ENCODE data around the gene TOPBP1.

TOPBP1 gene

DNA sequence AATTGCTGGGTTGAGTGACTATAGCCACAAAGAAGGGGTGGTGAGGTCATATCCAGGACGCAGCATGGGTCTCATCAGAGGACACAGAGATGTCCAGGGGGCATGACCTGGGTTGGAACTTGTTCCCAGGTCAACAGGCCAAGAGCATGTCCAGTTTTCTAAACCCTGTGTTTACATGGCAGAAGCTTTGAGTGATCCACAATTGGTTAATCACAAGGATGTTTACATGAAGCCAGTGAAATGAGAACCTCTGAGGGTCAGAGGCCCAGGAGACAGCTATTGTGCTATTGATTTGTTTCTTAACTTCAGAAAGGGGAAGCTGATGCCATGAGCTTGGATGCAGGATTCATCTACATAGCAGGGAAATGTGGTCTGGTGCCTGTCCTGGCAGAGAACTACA lies 42.2 kb upstream of the TOPBP1 start:
- Histone ChIP-seq H3K36me3 (ENCODE audit: insufficient read depth) (no peaks in the 10 kb centered on the region), H3K4me3 (IDR thresholded peaks at IDR 0.05; ENCODE audit: insufficient read depth, low read depth, low read length) (no peak overlapping the region), H3K27me3 (ENCODE audit: insufficient read depth, low read depth) (no peaks in the 10 kb centered on the region), H2AFZ (ENCODE audit: low read depth) (no peak overlapping the region), H3K79me2 (ENCODE audit: insufficient read depth, low read depth) (no peaks in the 10 kb centered on the region), H3K4me2 (no peak overlapping the region), H3K27ac (no peak overlapping the region), H3K4me1 (ENCODE audit: low read depth, poor library complexity, severe bottlenecking) (no peaks in the 10 kb centered on the region), H3K9ac (no peak overlapping the region), H4K20me1 (ENCODE audit: insufficient read depth) (no peaks in the 10 kb centered on the region)
- TF ChIP-seq, protein P1, sequence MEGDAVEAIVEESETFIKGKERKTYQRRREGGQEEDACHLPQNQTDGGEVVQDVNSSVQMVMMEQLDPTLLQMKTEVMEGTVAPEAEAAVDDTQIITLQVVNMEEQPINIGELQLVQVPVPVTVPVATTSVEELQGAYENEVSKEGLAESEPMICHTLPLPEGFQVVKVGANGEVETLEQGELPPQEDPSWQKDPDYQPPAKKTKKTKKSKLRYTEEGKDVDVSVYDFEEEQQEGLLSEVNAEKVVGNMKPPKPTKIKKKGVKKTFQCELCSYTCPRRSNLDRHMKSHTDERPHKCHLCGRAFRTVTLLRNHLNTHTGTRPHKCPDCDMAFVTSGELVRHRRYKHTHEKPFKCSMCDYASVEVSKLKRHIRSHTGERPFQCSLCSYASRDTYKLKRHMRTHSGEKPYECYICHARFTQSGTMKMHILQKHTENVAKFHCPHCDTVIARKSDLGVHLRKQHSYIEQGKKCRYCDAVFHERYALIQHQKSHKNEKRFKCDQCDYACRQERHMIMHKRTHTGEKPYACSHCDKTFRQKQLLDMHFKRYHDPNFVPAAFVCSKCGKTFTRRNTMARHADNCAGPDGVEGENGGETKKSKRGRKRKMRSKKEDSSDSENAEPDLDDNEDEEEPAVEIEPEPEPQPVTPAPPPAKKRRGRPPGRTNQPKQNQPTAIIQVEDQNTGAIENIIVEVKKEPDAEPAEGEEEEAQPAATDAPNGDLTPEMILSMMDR (conservative IDR thresholded peaks at IDR 0.05; ENCODE audit: low read depth, low read length): no peak

DNA sequence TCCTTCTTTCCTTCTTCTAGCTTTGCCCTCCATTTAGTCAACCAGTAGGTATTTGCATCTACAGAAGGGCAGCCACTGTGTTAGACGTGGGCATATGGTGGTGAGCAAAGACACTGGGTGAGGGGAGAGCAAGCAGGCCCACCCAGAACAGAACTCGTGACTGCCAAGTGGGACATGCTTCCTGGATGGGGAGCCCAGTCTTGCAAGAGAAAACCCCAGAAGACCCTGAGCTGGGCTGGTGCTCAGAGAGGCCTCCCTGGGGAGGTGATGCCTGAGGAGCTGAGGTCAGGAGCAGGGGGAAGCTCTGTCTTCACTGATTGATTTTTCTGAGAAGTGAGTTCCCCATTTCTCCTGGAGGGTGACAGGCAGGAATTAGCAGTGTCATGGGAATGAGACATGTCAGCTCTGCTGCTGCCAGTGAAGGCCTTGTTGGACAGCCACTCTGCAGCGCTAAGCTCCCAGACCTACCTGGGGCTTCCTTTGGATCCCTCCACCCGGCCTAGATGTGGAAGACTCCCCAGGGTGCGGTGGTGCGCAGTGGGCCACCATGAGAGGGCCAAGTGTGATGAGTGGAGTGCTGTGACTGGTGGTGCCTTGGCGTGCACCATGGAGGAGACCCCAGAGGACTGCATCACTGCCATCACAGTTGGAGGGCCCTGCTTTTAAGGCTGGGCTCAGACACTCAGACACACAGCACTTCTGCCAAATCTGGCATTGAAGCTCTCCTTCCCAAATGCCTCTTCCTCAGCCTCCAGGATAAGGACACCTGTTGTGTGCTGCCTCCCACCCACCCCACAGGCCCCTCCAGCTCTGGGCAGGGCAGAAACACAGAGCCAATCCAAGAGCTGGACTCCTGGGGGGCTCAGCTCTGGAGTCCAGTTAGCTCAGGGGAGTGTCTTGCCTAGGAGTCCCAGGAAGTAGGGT lies 40.0 kb upstream of the TOPBP1 start:
- H3K36me3 ChIP-seq (ENCODE audit: insufficient read depth): no peaks in the 10 kb centered on the region
- H3K27ac ChIP-seq: no peak overlapping the region
- no peaks in the 10 kb centered on the region for H4K20me1 ChIP-seq (ENCODE audit: insufficient read depth)
- H3K79me2 ChIP-seq (ENCODE audit: insufficient read depth, low read depth): no peaks in the 10 kb centered on the region
- no peak overlapping the region for H2AFZ ChIP-seq (ENCODE audit: low read depth)
- no peak overlapping the region for H3K9ac ChIP-seq
- H3K4me3 ChIP-seq (IDR thresholded peaks at IDR 0.05; ENCODE audit: insufficient read depth, low read depth, low read length): no peak overlapping the region
- no peaks in the 10 kb centered on the region for H3K27me3 ChIP-seq (ENCODE audit: insufficient read depth, low read depth)
- TF ChIP-seq, protein P1 (conservative IDR thresholded peaks at IDR 0.05; ENCODE audit: low read depth, low read length): no peak
- H3K4me2 ChIP-seq: no peak overlapping the region
- no peaks in the 10 kb centered on the region for H3K4me1 ChIP-seq (ENCODE audit: low read depth, poor library complexity, severe bottlenecking)

DNA sequence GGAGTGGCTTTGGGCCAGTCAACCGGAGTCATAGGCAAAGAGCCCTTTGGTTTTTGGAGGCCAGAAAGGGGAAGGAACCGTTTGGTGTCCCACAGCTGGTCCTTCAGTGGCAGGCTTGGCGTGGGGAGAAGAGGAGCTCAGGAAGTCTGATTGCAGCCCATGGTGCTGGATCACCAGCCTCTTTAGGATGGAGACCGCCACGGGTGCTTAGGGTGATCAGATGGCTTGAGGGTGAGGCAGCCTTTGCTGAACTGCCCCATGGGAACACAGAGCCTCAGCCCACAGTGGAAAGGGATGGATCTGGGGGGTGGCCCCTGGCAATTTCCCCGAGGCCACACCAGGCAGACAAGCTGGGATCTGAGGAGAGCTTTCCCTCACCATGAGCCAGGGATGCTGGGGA lies 38.6 kb upstream of the TOPBP1 start:
- Histone ChIP-seq H3K36me3 (ENCODE audit: insufficient read depth) (no peaks in the 10 kb centered on the region), H3K27ac (no peak overlapping the region), H3K4me3 (IDR thresholded peaks at IDR 0.05; ENCODE audit: insufficient read depth, low read depth, low read length) (no peak overlapping the region), H3K27me3 (ENCODE audit: insufficient read depth, low read depth) (no peaks in the 10 kb centered on the region), H3K9ac (no peak overlapping the region), H3K4me1 (ENCODE audit: low read depth, poor library complexity, severe bottlenecking) (no peaks in the 10 kb centered on the region), H3K79me2 (ENCODE audit: insufficient read depth, low read depth) (no peaks in the 10 kb centered on the region), H2AFZ (ENCODE audit: low read depth) (no peak overlapping the region), H3K4me2 (no peak overlapping the region), H4K20me1 (ENCODE audit: insufficient read depth) (no peaks in the 10 kb centered on the region)
- TF ChIP-seq, protein P1 (conservative IDR thresholded peaks at IDR 0.05; ENCODE audit: low read depth, low read length): no peak

DNA sequence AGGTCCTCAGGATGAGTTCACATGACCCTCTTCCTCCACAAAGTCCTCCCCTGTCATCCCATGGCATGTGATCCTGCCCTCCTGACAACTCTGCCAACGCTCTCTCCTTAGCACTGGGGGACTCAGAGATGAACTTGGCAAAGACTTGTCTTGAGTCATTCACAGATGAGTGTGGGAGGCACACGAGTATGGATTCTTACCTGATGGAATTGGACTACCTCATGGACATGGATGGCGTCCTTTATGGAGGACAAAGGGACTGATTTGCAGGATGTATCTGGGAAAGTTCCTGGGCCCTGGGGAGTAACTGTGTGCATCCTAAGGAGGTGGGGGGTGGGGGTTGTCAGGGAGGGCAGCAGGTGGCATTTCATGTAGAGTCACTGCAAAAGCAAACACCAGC lies 38.2 kb upstream of the TOPBP1 start:
- H3K36me3 ChIP-seq (ENCODE audit: insufficient read depth): no peaks in the 10 kb centered on the region
- H2AFZ ChIP-seq (ENCODE audit: low read depth): no peak overlapping the region
- H3K4me1 ChIP-seq (ENCODE audit: low read depth, poor library complexity, severe bottlenecking): no peaks in the 10 kb centered on the region
- H3K27ac ChIP-seq: no peak overlapping the region
- H3K9ac ChIP-seq: no peak overlapping the region
- H4K20me1 ChIP-seq (ENCODE audit: insufficient read depth): no peaks in the 10 kb centered on the region
- no peak overlapping the region for H3K4me3 ChIP-seq (IDR thresholded peaks at IDR 0.05; ENCODE audit: insufficient read depth, low read depth, low read length)
- TF ChIP-seq, protein P1 (conservative IDR thresholded peaks at IDR 0.05; ENCODE audit: low read depth, low read length): no peak
- no peaks in the 10 kb centered on the region for H3K79me2 ChIP-seq (ENCODE audit: insufficient read depth, low read depth)
- H3K27me3 ChIP-seq (ENCODE audit: insufficient read depth, low read depth): no peaks in the 10 kb centered on the region
- no peak overlapping the region for H3K4me2 ChIP-seq
